Testis (tissue), 2 donors: ENCODE measurements around the gene RHBDL1.

Experiments
- POLR2A ChIP-seq: fragments of 450-650 bp; IDR thresholded peaks from one replicate; pipeline ENCODE4 v1.6.1; 2017; ENCODE audit warnings: antibody characterized with exemption, mild to moderate bottlenecking, moderate library complexity
- TF ChIP-seq, protein P1 (sequence below), 3 experiments: fragments of 450-650 bp in 2 of 3; fragments of 200-600 bp in 1 of 3; sonication (generic) in 1 of 3; IDR thresholded peaks; one replicate each; pipeline ENCODE4 v1.5.1; 2016 to 2019; ENCODE audit warnings: antibody characterized with exemption in 3 of 3, mild to moderate bottlenecking in 2 of 3, moderate library complexity in 1 of 3

DNA sequence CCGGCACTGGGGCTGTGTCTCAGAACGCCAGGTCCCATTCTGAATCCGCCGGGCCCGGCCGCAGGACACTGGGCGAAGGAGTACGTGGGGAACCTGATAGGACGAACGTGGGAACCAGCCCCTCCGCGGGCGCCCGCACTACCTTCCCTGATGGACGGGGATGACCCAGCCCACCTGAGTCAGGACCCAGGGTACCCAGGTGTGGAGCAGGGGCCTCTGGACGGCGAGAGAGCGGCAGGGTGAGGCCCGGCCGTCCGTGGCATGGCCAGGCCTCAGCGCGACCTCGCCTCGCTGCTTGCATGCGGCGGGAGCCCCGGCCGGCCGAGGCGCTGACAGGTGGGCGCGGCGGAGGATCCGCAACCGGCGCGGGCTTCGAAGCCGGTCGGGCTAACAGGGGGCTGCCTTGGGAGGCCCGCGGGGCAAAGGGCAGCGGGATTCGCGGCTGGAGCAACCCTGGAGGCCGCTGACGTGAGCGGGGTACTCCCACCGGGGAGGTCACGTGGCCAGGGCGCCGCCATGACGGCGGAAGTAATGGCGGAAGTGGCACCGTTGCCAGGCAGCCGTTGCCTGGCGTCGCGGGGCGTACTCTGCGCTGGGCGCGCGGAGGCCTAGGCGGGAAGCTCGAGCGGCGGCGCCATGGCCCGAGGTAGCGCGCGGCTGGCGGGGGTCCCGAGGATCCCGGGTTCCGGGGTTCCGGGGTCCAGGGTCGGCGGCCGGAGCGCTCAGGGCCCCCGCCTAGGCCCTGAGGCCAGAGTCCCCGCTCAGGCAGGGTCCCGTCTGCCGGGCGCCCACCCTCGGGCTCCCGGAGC lies 26.5 kb upstream of the RHBDL1 start, which contains the start of gene WDR90:
- TF ChIP-seq, protein P1, sequence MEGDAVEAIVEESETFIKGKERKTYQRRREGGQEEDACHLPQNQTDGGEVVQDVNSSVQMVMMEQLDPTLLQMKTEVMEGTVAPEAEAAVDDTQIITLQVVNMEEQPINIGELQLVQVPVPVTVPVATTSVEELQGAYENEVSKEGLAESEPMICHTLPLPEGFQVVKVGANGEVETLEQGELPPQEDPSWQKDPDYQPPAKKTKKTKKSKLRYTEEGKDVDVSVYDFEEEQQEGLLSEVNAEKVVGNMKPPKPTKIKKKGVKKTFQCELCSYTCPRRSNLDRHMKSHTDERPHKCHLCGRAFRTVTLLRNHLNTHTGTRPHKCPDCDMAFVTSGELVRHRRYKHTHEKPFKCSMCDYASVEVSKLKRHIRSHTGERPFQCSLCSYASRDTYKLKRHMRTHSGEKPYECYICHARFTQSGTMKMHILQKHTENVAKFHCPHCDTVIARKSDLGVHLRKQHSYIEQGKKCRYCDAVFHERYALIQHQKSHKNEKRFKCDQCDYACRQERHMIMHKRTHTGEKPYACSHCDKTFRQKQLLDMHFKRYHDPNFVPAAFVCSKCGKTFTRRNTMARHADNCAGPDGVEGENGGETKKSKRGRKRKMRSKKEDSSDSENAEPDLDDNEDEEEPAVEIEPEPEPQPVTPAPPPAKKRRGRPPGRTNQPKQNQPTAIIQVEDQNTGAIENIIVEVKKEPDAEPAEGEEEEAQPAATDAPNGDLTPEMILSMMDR (IDR thresholded peaks at IDR 0.05) = no peak
- no peak for TF ChIP-seq POLR2A
